GM12872 (cell line): Measurements from ENCODE around the gene SPART.

Experiments used
- CTCF ChIP-seq: IDR thresholded peaks from 3 replicates; pipeline ENCODE4 v1.5.1; 2011; ENCODE audit warnings: low read depth, mild to moderate bottlenecking, low read length, moderate library complexity; ENCODE audit not compliant: insufficient read depth

Gene SPART

DNA sequence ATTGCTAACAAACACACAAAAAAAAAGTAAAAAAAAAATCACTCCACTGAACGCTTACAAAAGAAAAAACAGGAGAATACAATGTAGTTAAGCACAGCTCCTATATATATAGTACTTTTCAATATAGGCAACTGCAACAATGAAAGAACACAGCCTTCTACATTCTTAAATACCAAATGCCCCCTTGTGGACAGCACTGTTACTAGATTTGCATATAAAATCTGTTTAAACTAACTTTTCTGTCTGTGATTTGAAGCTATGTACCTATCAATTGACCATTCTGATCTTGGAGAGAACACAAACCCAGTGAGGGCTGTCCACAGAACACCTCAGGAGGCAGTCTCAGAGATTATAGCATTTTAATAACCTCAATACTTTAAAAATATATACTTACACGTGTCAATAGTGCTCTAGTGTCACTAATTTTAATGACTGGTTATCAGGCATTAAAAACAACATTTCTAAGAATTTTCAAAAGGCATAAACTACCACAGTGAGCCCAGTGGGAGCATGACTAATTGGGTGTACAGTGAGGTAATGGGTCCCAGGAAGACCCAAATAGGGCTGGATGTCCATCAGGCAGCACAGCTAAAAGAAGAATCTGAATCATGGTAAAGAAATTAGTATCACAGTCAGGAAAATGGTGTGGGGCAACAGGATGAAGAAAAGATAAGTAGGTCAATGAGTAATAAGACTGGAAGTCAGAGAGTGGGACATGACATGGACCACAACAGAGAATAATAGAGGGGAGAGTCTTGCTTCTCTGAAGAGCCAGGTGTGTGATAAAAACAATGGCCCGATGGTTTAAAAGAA is 70.8 kb downstream of the SPART start:
- peak; percentile 51 for TF ChIP-seq CTCF

- TF ChIP-seq CTCF = no peak
Measured at GRCh38 chr13:36273431-36273830, 72.8 kb downstream of the SPART start.

- TF ChIP-seq CTCF = no peak
Measured at GRCh38 chr13:36261976-36262375, 84.2 kb downstream of the SPART start.

DNA sequence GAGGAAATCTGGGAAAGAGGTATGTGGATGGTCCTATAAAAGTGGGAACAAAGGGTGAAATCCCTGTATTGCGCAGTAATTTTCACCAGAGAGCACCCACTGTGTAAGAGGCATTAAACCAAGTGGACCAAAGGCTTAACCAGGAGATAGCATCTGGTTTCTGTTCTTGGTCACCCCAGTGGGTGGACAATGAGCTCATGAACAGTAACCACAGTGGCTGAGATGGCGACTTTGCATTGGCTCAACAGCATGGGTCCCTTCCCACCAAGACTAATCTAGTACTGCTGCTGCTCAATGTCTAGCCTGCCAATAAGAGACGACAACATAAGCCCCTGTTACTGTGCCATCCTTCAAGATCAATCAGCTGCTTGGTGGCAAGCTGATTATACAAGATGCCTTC is 85.2 kb downstream of the SPART start:
- TF ChIP-seq CTCF = no peak

- no peak for TF ChIP-seq CTCF
Measured at GRCh38 chr13:36259361-36260137, 86.6 kb downstream of the SPART start.

DNA sequence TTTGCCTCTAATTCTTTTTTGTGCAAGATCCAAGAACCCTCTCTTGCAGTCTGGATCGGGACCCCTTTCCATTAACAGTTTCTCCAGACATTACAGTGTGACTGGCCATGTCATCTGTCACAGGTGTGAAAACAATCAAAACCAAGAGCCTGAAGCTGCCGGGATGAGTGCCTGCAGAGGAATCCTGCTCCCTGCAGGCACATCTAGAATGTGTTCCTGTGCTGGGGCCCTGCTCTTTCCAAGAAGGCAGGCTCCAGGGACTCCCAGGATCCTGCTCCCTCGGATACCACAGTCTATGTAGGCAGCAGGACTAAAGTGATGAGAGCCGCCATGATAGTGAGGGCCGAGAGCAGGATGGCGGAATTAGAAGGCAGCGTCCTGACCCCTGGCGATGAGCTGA is 87.4 kb downstream of the SPART start:
- no peak for TF ChIP-seq CTCF
